NOMO-1 treated with DMSO at 0.1 percent for 48 hours (cell line): ENCODE data around the gene MYEF2.

Experiments used
- DNase-seq: peaks from one replicate; lab custom pipeline; 2025; ENCODE audit not compliant: unreplicated experiment; lab: John Stamatoyannopoulos, UW

The MYEF2 gene, protein sequence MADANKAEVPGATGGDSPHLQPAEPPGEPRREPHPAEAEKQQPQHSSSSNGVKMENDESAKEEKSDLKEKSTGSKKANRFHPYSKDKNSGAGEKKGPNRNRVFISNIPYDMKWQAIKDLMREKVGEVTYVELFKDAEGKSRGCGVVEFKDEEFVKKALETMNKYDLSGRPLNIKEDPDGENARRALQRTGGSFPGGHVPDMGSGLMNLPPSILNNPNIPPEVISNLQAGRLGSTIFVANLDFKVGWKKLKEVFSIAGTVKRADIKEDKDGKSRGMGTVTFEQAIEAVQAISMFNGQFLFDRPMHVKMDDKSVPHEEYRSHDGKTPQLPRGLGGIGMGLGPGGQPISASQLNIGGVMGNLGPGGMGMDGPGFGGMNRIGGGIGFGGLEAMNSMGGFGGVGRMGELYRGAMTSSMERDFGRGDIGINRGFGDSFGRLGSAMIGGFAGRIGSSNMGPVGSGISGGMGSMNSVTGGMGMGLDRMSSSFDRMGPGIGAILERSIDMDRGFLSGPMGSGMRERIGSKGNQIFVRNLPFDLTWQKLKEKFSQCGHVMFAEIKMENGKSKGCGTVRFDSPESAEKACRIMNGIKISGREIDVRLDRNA

DNA sequence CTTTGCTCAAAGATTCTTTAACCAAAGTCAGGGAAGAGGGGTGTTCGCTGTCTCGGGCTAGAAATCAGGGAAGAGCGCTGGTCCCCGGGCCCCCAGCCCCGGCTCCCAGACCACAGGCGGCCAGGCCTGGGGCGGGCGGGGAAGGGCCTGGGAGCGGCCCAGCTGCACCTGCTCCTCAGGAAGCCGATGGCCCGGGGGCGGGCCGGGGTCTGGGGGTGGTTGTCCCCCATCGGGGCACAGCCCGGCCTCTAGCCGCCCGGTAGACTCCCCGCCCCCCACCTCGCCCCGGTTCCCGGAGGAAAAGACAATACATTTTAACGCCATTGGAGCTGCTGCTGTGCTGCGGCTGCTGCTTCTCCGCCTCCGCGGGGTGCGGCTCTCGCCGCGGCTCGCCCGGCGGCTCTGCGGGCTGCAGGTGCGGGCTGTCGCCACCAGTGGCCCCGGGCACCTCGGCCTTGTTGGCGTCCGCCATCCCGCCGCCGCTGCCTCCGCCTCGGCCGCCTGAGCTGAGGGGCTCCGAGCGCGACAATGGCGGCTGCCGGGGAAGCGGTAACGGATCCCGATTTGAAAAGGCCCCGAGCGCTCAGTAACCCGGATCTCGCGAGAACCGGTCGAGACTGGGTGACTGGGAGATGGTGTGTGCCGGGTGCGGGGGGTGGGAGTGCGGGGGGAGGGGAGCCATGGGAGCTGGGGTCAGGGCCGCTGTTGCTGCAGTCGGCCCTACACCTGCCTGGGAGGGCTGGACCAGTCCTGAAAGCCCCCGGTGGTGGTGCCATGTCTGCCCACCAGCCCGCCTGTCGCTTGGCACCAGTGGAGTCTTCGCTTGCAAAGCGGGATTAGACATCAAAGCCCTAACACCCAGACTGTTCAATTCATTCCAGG is at the start of gene MYEF2:
MYEF2 (minus strand) TSS at position 530 of the 882 bp plus-strand sequence; CDS start at position 472, 58 bp downstream.
- DNase-seq, result no peak

DNA sequence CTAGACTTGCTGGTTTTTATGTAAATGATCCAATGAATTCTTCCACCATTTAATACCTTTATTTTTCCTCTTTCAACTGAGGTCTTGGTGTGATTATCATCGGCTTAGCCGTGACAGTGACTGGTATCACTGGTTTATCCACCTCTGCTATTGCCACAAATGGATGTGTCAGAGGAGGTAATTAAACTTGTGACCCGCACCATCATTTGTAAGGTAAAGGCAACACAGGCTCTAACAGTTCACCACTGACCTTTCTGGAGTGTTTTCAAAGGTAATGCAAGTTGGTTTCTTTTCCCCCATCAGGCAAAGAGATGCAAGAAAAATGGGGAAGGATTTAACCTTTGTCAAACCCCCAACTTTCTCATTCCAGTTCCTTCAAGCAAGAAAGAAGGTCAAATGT is 47.7 kb upstream of the MYEF2 start:
- DNase-seq, result no peak

DNA sequence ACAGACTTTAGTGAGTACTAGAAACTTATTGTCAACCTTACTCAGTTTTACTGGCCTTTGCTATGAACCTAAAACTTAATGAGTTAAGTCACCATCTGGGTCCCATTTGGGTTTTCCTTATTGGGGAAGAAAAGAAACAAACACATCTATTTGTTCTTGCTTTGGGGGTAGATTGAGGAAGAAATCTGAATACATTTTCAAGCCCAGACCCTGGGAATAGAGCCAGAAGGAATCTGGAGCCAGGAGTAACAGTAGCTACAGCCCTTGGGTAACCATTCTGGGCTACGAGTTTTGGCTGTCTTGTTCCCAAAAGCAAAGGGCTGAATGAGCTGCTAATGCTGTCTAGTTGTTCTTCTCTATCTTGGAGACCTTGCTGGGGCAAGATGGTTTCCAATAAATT is 44.5 kb upstream of the MYEF2 start:
- DNase-seq, result no peak

DNA sequence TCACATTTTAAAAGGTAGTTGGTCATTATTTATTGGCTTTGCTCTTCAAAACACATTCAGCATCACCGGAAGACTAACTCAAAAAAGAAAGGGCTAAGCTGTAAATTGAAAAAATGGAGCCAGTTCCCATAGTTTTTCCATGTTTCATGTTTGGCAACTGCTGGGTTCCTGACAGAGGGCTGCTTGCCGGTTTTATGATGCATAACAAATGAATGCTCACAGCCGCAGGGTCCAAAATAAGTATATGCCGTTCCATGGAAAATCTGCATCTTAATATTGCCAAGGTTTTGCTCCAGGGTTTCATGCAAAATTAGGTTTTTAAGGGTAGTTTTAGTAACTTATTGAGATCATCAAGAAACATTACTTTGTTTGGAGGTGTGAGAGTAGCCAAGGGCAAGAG is 43.8 kb upstream of the MYEF2 start:
- no peak for DNase-seq

DNA sequence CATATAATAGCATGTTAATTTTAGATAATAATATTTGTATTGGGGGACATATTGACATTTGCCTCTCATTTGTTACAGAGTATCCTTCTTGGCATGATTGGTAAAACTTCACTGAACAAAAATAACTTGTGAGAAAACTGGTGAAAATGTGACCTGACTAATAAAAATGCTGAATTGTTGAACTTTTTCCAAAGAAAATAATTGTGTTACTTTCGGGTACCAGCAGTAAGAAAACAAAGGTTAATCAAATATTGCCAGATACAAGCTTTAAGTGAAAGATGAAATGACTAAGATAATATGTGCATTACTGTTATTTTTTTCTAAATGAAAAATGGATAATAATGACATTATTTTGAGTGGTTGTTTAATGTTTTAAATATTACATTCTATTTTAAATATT is 43.2 kb upstream of the MYEF2 start:
- no peak for DNase-seq

DNA sequence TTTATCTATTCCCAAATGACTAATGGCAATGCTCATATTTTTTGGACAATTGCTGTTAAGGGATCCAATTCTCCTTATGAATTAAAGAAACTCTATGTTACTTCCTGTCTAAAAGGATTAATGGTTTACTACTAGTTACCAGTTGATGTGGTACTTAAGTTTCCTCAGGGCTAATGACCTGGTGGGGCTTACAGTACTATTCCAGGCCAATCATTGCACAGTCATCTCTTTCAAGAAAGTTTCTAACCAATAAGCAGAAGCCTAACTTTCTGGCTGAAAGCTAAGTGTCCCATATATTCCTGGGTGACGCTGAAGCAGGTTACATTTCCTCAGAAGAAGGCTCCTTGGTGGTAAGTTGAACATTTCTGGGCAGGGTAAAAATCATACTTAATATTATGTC is 27.9 kb upstream of the MYEF2 start, which contains the start of gene SLC12A1:
SLC12A1 (plus strand) TSS at position 322 of the 400 bp plus-strand sequence. CDS start 1,418 bp downstream, outside the sequence.
- no peak for DNase-seq

DNA sequence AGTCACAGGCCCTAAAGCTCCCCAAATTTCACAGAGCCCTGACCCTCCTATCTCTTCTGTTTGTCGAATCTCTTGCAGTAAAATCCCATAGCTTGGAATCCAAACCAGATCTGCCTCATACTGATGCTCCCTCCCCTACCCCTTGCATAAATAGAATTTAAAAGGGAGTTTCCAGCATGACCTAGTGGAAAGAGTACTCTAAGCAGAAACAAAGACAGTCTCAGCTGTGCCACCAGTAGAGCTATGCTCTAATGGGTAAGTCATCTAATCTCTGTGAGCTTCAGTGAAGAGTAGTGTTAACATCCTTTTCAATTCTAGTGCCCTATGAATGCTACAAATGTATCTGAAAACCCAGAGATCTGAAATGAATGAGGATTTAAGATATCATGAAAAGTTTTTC is 24.0 kb upstream of the MYEF2 start:
- DNase-seq, result no peak

DNA sequence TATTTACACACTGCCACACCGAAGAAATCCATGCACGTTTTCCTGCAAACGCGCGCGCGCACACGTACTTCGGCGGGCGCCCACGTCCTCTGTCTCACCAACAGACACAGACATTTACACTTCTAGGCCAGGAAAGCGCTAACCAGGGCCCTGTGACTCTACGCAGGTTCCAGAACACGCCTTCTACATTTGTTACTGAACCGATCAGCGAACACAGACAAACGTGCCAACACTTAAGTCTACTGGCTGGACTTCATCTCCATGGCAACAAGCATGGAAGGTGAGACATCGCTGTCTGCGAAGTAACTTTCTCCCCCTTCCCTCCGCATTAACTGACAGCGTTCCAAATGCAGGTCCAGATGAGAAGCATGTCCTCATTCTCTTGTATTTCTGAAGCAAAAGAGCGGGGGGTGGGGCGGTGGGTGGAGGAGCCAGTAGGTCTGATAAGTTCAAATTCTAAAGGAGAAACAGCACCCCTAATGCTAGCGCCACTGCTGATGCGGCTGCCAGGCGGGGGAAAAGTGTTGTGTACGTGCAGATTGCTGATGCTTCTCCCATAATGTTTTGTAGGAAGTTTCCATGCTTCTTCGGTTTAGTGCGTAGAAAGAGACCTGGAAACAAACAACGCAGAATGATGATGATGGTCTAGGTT is 13.6 kb upstream of the MYEF2 start, which contains the start of gene CTXN2:
CTXN2 (plus strand) TSS at position 92 of the 652 bp plus-strand sequence. CDS start 9,636 bp downstream, outside the sequence.
- DNase-seq, result no peak

DNA sequence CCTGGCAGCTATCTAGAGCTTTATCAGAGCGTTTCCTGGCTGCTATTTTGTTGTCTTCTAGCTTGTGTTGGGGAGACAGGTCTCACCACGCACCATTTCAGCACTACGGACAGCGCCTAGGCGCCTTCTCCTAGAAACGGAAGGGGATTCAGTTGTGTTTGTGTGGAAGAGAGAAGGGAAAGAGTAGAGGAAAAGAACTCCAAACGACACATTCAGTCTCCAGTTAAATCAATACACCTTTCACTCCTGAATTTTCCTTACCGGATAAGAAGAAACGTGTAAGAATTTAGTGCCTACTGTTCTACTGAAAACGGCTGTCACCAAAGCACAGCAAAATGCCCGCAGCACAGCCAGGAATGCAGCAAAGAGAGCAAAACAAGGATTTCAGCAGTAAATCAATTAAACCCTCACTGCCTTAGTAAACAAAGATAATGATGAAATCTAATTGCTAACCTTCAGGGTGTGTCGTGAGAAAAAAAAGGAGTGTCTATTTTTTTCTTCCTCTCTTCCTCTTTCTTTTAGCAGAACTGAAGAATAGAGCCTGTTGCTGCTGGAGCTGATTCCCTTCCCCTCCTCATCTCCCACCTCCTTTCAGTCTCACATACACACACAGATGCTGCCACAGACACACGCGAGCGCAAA is 13.0 kb upstream of the MYEF2 start:
- no peak for DNase-seq

DNA sequence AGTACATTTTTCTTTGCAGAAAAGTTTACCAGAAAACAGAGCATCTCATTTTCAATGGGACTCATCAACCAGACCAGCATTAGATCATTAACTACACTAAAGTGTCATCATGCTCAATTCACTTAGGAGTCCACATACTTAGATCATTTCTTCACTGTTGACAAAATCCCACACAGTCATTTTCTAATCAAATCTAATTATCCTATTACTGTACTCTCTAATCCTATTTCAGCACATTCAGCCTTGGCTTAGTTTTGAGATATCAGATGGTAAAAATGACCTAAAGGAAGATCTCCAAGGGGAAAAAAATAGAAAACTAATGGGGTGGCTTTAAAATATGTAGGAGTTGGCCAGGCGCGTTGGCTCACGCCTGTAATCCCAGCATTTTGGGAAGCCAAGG is 8.2 kb upstream of the MYEF2 start:
- DNase-seq, result no peak

DNA sequence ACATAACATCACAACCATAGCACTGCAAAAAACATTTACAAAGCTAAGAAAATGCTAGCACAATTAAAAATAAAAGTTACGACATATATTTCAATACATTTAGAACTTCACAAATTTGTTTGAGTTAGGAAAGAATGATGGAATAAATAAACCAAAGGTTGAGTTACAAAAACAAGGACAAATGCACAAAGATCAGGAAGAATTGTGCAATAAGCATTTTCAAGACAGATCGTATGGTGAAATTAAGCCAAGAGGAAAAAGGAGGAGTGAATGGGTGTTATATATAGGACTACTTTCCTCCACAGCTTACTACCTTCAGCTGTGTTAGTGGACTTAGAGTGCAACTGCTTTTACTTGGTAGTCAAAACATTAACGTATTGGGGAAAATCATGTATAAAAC is 7.4 kb upstream of the MYEF2 start:
- no peak for DNase-seq

DNA sequence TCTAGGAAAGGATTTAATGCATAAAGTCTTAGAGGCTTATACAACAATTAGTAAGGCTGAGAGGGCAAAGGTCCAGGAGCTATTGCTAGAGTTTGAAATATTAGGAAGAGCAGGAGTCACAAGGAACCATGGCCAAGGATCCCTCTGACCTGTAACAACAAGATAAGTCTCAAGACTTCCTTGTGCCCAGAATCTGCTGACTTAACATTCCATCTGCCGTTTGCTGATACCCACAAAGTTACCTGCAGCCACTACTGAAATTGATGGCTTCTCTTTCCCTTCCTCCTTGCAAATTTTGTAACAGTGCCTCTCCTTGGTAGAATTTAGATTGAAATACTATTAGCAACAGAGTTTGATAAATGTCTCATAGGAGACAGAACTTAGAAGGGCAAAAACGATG is 4.7 kb upstream of the MYEF2 start:
- no peak for DNase-seq

DNA sequence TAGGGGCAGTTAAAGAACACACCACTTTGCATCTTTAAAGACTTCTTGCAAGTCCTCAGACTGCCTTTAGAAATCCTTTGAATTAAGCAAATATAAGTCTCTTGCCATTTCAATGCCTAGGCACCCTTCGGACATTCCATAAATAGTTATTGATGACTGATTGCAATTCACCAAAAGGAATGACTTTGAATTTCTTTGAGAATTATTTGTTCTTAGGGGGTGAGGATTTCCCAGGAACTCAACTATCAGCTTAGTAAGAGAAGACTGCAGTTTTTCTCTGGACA is 495 bp upstream of the MYEF2 start:
- DNase-seq, result no peak

DNA sequence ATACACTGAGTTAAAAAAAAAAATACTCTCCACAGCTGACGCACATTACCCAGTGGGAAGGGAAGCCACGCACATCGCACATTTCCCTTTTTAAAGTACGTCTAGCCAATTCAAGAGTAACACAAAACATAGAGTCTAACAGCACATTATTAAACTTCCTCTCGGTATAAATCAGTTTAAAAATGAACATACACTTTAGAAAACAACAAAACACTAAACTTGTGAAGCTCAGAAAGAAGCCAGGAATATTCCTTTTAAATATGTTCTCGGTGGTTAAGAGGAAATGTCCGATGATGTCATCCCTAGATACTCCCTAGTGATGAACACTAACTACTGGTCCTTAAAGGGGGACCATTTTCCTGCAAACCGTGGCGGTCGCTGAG is 721 bp downstream of the MYEF2 start:
- no peak for DNase-seq

DNA sequence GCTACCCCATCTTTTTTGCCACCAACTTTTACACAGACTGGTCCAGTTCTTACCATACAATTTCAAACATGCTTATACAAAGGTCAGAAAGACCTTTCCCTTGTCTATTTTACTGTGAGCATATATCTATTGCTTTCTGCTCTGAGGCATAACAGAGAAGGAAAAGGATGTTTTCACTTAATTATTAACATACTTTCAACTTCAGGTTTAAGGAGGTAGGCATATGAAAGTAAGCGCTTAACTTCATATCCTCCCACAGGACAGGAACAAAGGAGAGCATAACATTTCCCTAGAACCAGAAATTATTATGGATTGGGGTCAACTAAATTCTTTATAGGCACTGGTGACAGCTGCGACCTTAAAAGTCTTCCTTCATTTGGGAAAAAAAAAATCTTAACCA is 1.1 kb downstream of the MYEF2 start:
- DNase-seq, result no peak

DNA sequence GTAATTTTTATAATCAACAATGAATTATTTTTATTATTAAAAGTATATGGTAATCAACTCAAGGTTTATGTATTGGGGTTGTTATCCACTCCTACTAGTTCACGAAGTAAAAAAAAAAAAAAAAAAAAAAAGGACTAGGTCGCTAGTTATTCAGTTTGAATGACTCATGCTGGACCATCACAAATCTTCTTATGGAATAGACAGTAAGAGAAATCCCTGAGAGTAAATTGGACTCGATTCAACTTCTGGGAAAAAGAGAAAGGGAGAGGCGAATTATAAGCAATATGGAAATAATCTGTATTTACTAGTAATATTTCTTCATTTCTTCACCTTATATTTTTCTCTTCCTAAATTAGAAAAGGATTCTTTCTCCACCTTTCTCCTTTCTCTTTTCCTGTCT is 2.0 kb downstream of the MYEF2 start:
- DNase-seq, result no peak

DNA sequence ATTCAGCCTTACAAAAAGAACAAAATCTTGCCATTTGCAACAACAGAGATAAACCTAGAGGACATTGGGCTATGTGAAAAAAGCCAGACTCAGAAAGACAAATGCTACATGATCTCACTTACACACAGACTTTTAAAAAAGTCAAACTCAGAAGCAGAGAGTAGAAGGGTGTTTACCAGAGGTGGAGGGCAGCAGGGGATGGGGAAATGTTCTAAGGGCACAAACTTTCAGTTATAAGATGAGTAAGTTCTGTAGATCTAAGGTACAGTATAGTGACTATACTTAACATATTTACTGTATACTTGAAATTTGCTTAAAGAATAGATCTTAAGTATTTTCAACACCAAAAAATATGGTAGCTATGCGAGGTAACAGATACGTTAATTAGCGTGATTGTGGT is 3.0 kb downstream of the MYEF2 start:
- no peak for DNase-seq

DNA sequence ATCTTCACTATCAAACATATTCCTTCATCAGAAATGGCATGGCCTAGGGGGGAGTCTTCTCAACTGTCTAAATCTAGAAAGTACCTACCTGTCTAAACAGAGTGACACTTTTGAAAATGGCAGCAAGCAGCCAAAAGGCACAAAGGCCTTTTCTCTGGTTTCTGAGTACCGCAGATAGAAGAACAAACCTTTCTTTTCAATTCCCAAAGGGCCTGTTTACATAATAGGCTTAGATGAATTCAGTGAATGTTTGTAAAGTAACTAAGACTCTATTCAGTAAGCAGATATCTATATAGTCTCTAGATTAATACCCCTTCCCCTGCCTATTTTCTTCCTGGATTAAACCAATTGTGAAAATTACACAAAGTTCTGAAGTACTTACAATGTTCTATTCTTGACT is 7.1 kb downstream of the MYEF2 start:
- no peak for DNase-seq

DNA sequence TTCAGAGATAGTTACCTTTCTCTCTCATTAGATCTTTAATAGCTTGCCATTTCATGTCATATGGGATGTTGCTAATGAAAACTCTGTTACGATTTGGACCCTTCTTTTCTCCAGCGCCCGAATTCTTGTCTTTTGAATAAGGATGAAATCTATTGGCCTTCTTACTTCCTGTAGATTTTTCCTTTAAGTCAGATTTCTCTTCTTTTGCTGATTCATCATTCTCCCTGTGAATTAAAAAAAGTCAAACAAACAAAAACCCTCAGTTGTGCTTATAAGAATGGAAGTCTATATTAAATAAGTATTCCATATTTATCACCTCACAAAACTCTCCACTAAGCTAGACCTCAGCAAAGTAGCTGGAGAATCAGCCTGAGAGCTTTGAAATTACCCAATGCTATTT is 9.5 kb downstream of the MYEF2 start:
- no peak for DNase-seq

DNA sequence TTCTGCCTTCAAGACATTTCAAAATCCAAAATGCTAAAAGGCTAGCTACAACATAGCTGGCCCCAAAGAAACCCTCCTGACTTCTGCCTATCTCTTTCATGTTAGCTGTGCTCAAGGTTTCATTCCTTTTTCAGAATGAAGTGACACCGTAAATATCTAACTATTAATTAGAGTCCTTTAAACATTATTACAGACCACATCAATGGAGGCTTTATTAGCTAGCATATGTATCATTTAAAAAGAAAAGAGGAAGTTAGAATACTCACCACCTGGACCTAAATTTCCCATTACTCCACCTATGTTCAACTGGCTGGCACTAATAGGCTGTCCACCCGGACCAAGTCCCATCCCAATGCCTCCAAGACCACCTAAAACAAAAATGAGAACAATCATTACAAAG is 24.6 kb downstream of the MYEF2 start:
- DNase-seq, result no peak

DNA sequence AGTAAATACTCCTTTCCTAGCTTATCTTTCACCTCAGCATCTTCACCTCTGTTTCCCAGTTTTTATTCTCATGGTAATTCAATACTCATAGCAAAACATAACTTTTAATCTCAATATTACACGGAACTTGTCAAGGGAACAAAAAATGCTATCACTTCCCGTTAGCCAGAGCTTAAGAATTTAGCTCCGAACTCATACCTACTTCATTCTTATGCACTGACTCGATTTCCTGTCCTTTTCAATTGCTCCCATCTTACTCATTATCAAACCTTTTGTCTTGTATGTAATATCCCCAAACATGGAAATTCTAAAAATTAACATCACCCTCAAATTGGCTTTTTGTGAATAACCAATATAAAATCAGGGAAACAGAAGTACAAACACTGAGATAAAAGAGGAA is 28.2 kb downstream of the MYEF2 start:
- no peak for DNase-seq
